ENCODE results near the gene RNF121.

DNA sequence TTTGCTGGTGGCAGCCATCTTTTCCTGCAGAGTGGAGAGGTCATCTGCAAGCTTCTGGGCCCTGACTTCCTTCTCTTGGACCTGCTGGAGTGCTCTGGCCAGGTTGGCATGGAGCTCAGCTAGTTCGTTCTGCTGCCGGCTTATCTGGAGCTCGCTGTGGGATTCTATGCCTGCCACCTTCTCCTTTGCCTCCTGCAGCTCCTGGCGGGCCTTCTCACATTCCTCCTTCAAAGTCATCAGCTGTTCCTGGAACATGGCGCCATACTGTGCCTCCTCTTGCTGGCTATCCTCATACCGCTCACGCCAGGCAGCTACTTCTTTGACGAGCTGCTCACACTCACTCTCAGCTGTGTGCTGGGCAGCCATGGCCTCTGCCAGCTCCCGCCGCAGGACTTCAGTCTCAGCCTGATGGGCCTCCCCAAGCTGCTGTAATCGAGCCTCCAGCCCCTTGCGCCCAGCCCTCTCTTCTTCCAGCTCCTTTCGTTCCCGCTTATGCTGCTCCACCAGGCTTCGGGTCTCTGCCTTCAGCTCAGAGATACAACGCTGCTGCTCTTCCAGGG is 86.0 kb downstream of the RNF121 start:
- TF ChIP-seq POLR2A (IDR thresholded peaks at IDR 0.05) (no peak), POLR2AphosphoS5 (IDR thresholded peaks at IDR 0.05) (peak in 1 of 4 donors; percentile 9), EP300 (IDR thresholded peaks at IDR 0.05) (no peak)
- TF ChIP-seq, protein P1, sequence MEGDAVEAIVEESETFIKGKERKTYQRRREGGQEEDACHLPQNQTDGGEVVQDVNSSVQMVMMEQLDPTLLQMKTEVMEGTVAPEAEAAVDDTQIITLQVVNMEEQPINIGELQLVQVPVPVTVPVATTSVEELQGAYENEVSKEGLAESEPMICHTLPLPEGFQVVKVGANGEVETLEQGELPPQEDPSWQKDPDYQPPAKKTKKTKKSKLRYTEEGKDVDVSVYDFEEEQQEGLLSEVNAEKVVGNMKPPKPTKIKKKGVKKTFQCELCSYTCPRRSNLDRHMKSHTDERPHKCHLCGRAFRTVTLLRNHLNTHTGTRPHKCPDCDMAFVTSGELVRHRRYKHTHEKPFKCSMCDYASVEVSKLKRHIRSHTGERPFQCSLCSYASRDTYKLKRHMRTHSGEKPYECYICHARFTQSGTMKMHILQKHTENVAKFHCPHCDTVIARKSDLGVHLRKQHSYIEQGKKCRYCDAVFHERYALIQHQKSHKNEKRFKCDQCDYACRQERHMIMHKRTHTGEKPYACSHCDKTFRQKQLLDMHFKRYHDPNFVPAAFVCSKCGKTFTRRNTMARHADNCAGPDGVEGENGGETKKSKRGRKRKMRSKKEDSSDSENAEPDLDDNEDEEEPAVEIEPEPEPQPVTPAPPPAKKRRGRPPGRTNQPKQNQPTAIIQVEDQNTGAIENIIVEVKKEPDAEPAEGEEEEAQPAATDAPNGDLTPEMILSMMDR (IDR thresholded peaks at IDR 0.05), result no peak
